Effector CD4-positive, alpha-beta T cell (primary cell): ENCODE measurements around the gene CFAP221.

Source experiments
- DNase-seq: peaks from one replicate; pipeline ENCODE4 v3.0.0-alpha.2; 2020

The CFAP221 gene

DNA sequence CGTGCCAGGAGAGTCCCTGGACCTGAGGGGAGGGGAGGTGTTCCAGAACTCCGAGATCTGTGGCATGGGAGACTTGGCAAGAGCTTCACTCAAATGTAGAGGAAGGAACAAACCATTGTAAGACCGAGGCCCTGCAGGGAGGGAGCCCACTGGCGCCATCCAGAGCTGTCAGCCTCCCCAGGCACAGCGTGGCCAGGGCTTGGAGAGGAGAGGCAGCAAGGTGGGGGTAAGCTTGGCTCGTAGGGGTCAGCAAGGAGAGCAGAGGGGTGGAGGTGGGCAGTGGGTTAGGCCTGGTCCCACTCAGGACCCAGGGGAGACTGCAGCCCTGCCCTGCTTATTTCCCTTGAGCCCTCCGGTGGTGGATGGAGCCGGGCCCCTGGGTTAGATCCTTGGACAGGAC lies 138.3 kb downstream of the CFAP221 start:
- DNase-seq, result no peak

DNA sequence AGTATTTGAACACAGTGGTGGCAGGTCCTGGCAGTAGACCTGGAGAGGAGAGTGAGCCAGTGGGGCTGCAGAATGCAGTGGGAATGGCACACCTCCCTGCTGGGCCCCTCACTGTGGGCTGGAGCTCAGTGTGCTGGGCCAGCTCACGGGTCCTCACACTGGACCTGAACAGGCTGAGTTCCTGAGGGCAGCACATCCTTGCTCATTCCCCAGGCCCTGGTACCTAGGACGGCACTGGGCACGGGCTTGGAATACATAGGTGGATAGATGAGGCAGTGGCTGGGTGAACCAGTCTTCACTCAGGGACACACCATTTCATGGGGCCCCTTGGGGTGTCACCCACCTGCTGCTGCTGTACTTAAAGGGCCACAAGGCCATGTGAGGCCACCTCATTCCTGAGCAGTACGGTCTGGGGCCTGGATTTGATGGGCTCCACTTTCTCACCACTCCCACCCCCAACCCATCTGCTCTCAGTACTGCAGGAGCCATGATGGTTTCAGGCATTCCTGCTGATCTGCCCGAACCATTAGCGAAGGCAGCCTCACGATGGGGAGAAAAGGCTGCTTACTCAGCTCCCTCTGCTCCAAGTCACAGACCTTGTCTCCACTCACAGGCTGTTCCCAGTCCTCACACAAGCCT lies 138.9 kb downstream of the CFAP221 start:
- no peak for DNase-seq

DNA sequence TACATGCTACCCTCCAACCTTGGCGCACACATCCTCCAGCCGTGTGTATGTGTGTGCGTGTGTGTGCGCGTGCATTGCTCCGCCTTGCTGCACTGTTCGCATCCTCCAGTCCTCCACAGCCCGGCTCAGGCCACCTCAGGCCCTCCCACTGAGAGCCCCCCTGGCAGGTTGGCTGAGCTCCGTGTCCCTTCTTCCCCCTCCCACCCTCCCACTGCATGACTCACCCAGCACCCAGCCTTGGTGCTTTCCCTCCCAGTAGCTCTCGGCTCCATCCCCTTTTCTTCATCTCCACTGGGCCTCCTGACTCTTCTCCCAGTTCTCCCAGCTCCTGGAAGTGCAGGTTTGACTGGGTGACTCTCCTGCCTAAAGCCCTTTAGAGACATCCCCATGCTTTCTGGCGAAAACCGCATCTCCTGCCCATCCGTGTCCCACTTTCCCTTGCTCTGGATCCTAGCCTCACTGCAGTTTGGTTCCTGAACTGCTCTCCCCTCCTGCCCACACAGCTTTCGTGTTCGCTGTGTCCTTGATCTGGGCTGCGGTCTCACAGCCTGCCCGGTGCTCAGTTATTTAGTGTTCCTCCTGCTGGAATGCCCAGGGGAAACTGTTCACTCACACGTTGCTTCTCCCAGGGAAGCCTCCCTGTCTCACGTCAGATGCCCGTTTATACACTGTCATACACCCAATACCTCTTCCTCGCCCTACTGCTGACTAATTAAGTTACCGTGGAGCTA lies 139.6 kb downstream of the CFAP221 start:
- no peak for DNase-seq

DNA sequence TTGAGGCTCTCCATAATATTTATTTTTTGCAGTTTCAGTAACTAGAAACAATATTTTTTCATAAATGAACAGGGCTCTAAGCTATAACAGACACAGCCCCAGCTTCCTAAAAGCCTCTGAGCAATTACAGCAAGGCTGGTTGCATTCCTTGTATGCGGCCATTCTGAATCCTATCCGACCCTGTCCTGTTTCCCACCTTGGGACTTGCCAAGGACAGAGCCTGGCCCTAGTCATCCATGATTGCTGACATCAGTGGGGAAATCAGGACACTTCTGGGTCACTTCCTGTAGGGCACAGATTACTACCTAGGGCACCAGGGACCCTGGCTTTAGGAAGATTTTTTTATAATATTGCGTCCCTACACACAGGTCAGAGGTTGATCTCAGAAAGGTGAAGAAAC lies 140.3 kb downstream of the CFAP221 start:
- no peak for DNase-seq

DNA sequence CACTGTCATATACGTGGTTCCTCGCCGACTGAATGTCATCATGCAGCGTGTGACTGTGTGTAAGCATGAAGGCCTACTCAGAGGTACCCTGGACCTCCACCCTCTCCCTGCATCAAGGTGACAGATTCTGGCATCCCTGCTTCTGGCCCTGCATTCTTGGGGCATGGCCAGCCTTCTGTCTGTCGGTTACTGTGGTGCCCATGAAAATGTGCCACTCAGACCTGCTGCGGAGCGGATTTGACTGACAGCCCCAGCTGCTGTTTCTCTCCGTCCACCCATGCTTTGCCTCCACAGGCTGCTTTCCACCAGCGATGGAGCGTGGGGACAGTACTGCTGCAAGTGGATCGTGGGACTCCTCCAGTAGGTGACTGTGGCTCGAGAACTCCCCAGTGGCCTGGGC lies 144.4 kb downstream of the CFAP221 start:
- no peak for DNase-seq

DNA sequence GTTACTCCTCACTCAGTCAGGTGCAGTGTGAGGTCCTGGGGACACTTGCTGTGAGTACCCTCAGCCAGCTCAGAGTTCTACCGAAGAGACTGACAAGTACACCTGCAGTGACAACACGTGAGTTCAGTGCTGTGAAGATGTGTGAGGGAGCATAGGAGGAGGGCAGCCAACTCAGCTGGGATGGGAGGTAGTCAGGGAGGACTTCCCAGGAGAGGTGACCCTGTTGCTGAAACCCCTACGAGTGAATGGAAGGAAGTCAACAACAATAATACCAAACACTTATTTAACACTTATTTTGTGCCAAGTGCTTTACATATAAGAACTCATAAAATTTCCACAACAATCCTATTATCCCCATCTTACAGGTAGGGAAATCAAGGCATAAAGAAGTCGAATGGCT lies 145.0 kb downstream of the CFAP221 start:
- no peak for DNase-seq

DNA sequence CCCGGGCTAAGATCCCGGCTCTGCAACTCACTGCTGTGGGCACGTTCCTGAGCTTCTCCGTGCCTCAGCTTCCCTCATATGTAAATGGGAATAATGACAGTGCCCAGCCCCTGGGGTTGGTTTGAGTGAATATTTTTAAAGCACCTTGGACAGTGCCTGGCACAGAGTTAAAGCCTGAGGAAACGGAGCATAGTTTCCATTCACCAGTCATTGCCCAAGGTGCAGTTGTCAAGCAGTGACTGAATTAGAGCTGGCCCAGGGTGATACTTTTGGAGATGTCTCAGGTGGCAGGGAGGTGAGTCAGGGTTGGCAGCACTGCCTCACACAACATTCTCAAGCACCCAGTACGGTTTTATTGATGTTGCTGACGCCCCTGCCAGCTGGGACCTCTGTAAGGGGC lies 146.9 kb downstream of the CFAP221 start:
- DNase-seq, result no peak

DNA sequence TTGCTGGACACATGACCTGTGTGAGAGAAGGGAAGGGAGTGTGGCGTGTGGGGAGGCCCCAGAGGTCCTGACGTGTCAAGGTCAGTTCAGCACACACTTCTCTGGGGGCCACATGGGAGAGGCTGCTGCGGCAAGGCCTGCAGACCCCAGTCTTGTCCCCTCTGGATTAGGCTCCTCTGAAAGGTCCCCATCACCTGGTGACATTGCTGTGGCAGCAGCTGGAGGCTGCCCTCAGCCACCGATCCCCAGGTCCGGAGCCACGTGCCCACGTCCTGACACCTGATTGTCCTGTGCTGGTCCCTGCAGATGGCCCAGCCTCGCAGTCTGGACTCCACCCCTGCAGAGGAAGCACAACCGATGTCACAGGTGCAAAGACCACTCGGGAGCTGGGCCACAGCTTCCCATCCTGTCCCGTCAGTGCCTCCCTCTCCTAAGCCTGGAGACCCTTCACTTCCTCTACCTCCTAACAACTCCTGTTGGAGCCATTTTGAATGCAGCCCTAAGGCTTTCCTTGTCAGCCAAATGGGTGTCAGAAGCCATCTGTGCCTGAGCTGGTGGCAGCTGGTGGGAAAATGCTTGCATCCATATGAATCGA lies 147.5 kb downstream of the CFAP221 start:
- DNase-seq, result no peak

DNA sequence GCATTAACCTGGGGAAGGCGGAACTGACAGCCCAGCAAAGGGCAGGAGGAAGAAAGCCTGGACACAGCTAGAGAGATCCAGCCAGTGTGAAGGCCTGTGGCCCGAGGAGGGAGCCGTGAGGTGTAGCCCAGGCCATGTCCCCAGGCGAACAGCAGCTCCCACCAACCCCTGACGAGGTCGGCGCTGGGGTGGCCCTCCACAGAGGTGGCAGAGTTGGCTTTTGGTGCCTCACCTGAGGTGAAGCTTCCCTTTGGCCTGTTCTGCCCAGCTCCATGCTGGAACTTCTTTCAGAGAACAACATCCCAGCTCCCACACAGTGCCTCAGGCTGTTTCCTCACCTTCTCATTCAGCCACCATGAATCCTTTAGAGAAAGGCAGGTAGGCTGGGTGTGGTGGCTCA lies 148.1 kb downstream of the CFAP221 start:
- no peak for DNase-seq

DNA sequence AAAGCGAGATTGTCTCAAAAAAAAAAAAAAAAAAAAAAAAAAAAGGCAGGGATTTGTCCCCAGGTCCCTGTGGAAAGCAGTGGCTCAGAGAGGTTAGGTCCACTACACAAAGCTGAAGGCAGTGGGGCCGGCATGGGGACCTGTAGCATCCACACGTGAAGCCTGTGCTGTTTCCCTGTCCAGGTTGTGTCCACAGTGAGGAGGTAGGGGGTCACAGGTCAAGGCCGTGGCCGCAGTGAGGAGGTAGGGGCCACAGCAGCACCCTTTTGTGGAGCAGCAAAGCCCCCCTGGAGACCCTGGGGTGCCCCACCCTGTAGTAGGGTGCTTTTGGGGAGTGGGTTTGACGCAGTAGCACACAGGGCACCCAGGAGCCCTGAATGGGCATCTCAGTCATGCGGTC lies 148.7 kb downstream of the CFAP221 start:
- DNase-seq, result no peak

DNA sequence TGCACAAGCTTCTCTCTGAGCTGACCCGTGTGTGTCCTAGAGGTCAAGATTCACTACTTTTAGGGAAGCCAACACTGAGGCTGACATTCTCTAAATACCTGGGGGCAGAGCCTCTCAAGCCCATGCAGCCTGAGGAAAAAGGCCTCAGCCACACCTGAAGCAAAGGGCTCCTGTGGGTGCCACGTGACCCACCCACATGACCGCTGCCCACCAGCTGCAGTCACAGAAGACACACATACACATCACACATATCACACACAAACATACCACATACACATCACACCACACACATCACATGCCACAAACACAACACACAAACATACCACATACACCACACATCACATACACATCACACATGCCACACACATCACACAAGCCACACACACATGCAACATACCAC lies 149.3 kb downstream of the CFAP221 start:
- DNase-seq, result no peak

DNA sequence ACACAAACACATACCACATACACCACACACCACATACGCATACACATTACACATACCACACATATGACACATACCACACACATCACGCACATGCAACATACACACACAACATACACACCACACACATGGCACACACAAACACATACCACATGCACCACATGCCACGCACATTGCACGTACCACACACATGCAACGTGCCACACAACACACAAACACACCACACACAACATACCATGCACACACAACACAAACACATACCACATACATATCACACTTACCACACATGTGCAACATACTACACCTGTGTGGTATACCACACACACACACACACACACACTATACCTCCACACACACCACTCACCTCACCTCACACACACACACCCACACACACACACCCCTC lies 149.7 kb downstream of the CFAP221 start:
- no peak for DNase-seq

DNA sequence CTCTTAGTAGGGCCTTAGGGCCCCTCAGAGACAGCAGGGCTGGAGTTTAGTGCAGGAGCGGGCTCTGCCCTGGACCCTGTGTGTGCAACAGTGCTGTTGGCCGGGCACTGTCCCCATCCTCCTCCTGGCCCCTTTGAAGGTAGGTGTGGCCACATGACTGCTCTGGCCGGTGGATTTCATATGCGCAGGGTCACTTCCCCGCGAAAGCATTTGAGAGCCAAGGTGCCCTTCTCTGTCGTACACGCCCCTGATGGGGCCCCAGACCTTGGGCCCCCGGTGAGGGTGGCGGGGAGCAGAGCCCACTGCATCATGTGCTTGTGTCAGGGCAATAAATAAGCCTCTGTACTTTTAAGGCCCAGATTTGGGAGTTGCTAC lies 150.2 kb downstream of the CFAP221 start:
- no peak for DNase-seq

DNA sequence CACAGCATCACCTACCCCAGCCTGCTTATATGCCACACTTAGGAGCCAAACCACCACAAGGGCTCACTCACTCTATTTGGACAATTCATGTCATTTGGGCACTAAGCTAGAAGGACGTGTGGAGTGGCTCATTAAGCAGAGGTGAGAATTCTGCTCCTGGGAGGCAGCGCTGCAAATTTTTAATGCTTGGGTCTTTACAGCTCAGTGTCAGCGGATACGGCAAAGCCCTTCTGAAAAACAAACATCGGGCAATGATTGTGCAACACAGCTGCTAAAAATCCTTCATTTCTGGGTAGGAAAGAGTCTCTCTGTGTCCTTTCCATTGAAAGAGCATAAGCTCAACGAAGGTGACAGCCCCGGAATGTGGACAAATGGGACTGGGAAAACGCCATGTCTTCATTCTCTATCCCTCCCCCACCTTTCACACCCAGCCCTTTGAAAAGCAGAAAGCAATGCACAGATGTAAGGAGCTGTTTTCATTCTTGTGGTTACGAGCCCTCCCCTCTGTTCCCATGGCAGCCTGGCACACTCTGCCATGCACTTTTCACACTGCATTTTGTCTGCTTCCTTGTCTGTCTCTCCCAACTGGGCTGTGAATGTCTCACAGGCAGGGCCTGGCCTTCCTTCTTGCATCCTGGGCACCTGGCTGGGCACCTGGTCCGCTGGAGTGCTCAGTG lies 150.7 kb downstream of the CFAP221 start:
- DNase-seq, result no peak

DNA sequence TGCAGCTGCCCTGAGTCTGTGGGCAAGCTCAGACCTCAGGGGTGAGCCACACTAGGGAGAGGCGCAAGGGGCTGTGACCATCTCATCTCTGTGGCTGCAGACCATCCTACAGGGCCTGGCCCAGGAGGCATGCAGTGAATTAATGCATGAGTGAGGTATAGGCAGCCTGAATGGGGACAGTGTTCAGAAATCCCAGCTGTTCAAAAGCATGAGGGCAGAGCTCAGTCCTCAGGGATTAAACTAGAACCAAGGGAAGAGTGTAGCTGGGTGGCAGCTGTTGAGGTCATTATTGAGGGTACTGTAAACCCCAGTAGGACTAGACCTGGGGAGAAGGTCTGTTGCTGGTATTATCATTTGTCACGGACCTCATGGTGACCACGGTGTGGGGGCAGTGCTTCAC lies 151.8 kb downstream of the CFAP221 start:
- DNase-seq, result no peak

DNA sequence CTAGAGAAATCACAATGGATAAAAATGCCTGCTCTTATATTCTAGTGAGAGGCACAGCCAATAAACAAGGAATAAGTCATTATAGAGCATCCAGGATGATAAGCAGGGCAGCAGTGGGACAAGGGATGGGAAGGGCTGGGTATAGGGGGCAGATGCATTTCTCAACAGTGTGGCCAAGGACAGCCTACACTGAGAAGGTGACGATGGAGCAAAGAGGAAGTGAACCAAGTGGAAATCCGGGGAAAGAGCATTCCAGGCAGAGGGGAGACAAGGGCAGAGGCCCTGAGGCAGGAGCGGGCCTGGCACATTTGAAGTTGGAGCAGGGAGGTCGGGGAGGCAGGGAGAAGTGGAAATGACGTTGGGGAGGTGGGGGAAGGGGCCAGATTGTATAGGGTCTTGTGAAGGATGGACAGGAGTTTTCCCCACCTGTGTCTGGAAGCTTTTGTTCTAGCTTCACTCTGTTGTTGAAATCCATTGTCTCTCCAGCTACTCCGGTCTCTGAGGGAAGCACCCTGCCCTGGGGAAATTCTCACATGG lies 152.3 kb downstream of the CFAP221 start:
- DNase-seq, result no peak

DNA sequence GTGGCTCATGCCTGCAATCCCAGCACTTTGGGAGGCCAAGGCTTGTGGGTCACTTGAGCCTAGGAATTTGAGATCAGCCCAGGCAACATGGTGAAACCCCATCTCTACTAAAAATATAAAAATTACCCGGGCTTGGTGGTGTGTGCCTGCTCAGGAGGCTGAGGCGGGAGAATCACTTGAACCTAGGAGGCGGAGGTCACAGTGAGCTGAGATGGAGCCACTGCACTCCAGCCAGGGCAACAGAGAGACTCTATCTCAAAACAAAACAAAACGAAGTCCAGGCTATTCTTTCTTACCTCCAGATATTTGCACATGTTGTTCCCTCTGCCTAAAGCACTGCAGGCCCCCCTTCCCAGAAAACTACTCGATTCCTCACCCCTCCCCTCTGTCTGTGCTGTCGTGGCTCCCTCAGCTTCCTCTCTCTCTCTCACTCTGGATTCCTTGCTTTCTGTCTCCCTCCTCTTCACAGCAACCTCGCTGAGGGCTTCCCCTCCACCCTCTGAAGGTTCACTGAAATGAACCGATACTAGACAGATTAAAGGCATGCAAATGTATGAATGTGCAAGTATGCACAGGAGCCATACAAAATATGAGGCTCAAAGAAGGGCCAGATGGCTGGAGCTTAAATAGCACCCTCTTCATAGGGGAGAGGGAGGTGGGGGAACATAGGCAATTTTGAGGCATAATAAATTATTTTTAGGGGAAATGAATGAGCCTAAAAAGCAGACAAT lies 153.2 kb downstream of the CFAP221 start:
- no peak for DNase-seq

DNA sequence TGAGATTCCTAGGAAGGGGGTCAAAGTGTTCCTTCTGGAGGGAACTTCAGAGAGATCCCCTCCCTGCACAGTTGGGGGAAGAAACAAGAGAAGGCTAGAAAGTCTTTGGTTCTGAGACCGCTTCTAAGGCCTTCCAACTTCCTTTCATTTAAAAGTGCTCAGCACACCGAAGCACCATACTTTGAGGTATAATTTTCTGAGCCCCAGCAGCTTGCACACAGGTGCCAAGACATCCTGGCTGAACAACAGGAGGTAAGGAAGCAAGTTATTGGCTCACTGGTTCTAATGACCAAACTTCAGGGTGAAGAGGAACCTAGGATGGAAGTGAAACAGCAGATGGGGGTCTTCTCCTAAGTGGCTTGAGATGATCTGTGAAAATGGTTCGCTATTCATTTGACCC lies 154.0 kb downstream of the CFAP221 start:
- no peak for DNase-seq

DNA sequence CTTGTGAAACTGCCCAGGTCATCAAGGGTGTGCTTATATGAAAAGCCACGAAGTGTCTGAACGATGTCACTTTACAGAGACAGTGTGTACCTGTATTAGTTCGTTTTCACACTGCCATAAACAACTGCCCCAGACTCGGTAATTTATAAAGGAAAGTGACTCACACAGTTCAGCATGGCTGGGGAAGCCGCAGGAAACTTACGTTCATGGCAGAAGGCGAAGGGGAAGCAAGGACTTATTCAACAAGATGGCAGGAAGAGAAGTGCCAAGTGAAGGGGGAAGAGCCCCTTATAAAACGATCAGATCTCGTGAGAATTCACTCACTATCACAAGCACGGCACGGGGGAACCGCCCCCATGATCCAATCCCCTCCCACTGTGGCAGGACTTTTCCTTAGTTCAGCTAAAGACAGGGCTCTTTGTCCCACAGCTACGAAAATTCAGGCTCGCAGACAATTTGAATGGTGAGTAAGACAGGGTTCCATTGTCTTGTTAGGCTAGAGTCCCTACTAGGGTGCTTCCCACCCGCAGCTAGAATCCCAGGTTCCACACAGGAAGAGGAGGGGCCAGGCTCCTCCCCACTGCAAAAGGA lies 154.9 kb downstream of the CFAP221 start:
- no peak for DNase-seq

DNA sequence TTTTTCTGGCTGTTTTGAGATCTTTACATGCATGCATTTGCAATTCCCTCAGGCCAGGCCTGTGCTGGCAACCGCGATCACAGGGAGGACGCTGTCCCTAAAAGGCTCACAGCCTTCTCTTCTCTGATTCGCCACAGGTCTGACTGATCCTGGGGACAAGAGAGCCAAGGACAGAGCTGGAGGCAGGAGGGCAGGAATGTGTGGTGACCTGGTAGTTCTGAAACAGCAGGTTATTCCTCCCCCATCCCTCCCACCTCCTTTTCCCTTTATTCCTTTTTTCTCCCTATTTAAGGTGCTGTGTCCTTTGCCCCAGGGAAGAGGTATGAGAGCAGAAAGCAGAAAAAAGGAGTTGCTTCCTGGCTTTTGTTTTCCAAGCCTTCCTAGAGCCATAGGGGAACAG lies 156.6 kb downstream of the CFAP221 start:
- no peak for DNase-seq

DNA sequence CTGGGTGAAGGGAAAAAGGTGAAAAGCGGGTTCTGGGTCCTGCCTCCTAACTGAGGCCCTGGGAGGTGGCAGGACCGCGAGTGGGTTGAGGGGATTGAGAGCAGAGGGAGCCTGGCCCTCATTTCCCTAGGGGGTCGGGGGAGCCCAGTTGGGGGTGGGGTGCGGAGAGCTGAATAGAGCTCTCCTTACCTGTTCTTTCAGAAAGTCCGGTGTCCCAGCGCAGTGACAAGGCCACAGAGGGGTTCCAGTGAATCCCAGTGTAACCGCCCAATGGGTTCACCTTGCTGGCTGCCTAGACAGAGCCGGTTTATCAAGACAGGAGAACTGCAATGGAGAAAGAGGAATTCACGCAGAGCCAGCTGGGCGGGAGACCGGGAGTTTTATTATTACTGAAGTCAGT lies 157.1 kb downstream of the CFAP221 start:
- DNase-seq, result no peak

DNA sequence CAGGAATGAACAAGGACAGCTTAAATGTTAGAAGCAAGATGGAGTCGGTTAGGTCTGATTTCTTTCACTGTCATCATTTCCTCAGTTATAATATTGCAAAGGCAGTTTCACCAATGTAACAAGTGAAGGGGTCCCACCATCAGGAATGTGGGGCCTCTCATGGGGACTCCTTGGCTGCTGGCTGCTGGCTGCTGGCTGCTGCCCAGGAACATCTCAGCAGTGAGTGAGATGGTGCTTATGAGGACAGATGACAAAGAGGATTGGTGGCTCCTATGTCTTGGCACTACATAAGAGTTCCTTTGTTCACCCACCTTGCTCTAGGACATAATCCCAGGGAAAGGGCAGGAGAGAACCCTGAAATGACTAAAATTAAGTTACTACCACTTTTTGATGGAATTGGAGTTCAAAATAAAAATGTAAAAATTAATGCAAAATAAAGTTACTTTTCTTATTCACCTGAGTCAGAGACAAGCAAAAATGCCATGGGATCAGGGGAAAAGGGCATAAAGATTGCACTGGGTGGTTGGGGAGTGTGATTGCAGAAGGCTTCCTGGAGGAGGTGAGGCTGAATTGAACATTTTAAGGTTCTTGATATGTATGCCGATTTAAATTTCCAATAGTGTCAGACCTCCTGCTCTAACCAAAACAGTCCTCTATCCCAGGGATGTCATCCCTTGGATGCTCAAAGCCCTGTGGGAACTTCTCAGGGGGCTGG lies 158.1 kb downstream of the CFAP221 start:
- DNase-seq, result no peak
